Breast epithelium (tissue), 3 donors: ENCODE data around the gene SHROOM3.

Experiments
- CTCF ChIP-seq, 3 donors: fragments of 450-650 bp; IDR thresholded peaks; one replicate each; pipeline ENCODE4 v1.5.1; 2016 to 2017; ENCODE audit warnings: antibody characterized with exemption in 3 of 3, mild to moderate bottlenecking in 3 of 3, moderate library complexity in 3 of 3
- POLR2AphosphoS5 ChIP-seq, 3 donors: sonication (generic); formaldehyde crosslinking; IDR thresholded peaks; one replicate each; pipeline ENCODE4 v1.6.1; 2017; ENCODE audit warnings: antibody characterized with exemption in 3 of 3

- TF ChIP-seq CTCF (IDR thresholded peaks at IDR 0.05), result no peak
- TF ChIP-seq POLR2AphosphoS5 (IDR thresholded peaks at IDR 0.05), result no peak
Measured at GRCh38 chr4:76458297-76458696, 23.3 kb downstream of the SHROOM3 start.
